Measurements from ENCODE around the gene RBM41. TPM values are rescaled to one million over a fixed set of nuclear protein-coding genes. Genes with fewer than 3 reads are reported as not detected.
"Not testable (repeated sequence)": the region's sequence is repeated elsewhere in the genome, so short reads cannot be mapped to it uniquely, and the experiment has no call there.

RBM41 gene
- total RNA-seq, 1 experiment from 2014 or later: 22.0 TPM

GRCh38 chrX:107167163-107167921, 48.7 kb upstream of the RBM41 start:
- no peak for ATAC-seq
- DNase-seq (ENCODE audit: low spot score): no peak
- H3K27me3 Mint-ChIP-seq (ENCODE audit: low read depth): no peaks in the 10 kb centered on the region; the same call in 1 of the 2 replicates
- H3K27ac Mint-ChIP-seq: no peak overlapping the region
- POLR2A ChIA-PET: no interaction called here
- peaks cover 3% of the 10 kb centered on the region; the same call in 1 of the 2 replicates for H3K4me1 Mint-ChIP-seq
- no peaks in the 10 kb centered on the region for H3K36me3 Mint-ChIP-seq
- TF ChIP-seq ATF2 (CRISPR knock-in tag; IDR thresholded peaks at IDR 0.05; ENCODE audit: borderline replicate concordance, low read depth) (no peak), STAT6 (CRISPR knock-in tag; conservative IDR thresholded peaks at IDR 0.05; ENCODE audit: low read depth) (no peak), OVOL2 (CRISPR knock-in tag; IDR thresholded peaks at IDR 0.05; ENCODE audit: borderline replicate concordance) (no peak), ZNF512 (CRISPR knock-in tag; IDR thresholded peaks at IDR 0.05; ENCODE audit: borderline replicate concordance) (no peak), ZNF263 (CRISPR knock-in tag; IDR thresholded peaks at IDR 0.05; ENCODE audit: low read depth) (no peak), PRRX2 (CRISPR knock-in tag; IDR thresholded peaks at IDR 0.05) (no peak), ZNF138 (CRISPR knock-in tag; conservative IDR thresholded peaks at IDR 0.05) (no peak), ATF3 (CRISPR knock-in tag; conservative IDR thresholded peaks at IDR 0.05) (no peak), FOXK1 (CRISPR knock-in tag; IDR thresholded peaks at IDR 0.05) (no peak), GABPB1 (CRISPR knock-in tag; IDR thresholded peaks at IDR 0.05) (no peak), NFATC4 (CRISPR knock-in tag; IDR thresholded peaks at IDR 0.05) (no peak), ZSCAN18 (CRISPR knock-in tag; IDR thresholded peaks at IDR 0.05) (no peak), GRHL2 (CRISPR knock-in tag; IDR thresholded peaks at IDR 0.05; ENCODE audit: insufficient replicate concordance, severe bottlenecking) (no peak), ELF4 (CRISPR knock-in tag; IDR thresholded peaks at IDR 0.05; ENCODE audit: low read depth) (no peak), TP53 (CRISPR knock-in tag; IDR thresholded peaks at IDR 0.05) (no peak), SMAD4 (CRISPR knock-in tag; IDR thresholded peaks at IDR 0.05) (no peak), ZNF232 (CRISPR knock-in tag; IDR thresholded peaks at IDR 0.05) (no peak)
- peaks cover 12% of the 10 kb centered on the region; the same call in 1 of the 2 replicates for H3K9me3 Mint-ChIP-seq
- H3K4me3 Mint-ChIP-seq: no peak overlapping the region
- CTCF ChIA-PET: no interaction called here

- DNase-seq (ENCODE audit: low spot score); ATAC-seq; H3K4me3 Mint-ChIP-seq; H3K9me3 Mint-ChIP-seq; H3K27me3 Mint-ChIP-seq (ENCODE audit: low read depth); POLR2A ChIA-PET; H3K36me3 Mint-ChIP-seq; CTCF ChIA-PET; H3K27ac Mint-ChIP-seq: not testable (repeated sequence)
- peaks cover 10% of the 10 kb centered on the region for H3K4me1 Mint-ChIP-seq
These were observed 39.0 kb upstream of the RBM41 start for GRCh38 chrX:107157618-107158017.

GRCh38 chrX:107155621-107156430, 37.2 kb upstream of the RBM41 start:
- Mint-ChIP-seq H3K4me1 (peaks cover 22% of the 10 kb centered on the region), H3K4me3 (peak overlapping the region; percentile 76)
- H3K9me3 Mint-ChIP-seq; ATAC-seq; H3K36me3 Mint-ChIP-seq; H3K27me3 Mint-ChIP-seq (ENCODE audit: low read depth); H3K27ac Mint-ChIP-seq; POLR2A ChIA-PET; DNase-seq (ENCODE audit: low spot score): not testable (repeated sequence)
- CTCF ChIA-PET: interaction anchor here (2.1 kb wide), 1 partner anchor 295 kb away, joined by 5 read pairs; no protein-coding TSS in a partner anchor

All from WTC11 (cell line).